K562 (cell line): ENCODE data around the gene CTNNB1.

ENCODE experiments used
- CTCF ChIP-seq, 3 experiments: IDR thresholded peaks in 2 of 3; conservative IDR thresholded peaks in 1 of 3; 2 replicates each; pipeline ENCODE4 v1.5.1; 2011 to 2012; ENCODE audit warnings: low read length in 3 of 3, mild to moderate bottlenecking in 3 of 3, control low read depth in 2 of 3, improper control_type of control experiment in 1 of 3, inconsistent platforms in 1 of 3, low read depth in 1 of 3, mixed read lengths in 1 of 3, moderate library complexity in 1 of 3; ENCODE audit not compliant: insufficient read depth in 2 of 3
- ZNF24 ChIP-seq: fragments of 450-650 bp; IDR thresholded peaks from 2 replicates; pipeline ENCODE4 v1.6.1; 2016
- ZNF277 ChIP-seq: fragments of 250-450 bp; sonication (Bioruptor Pico); IDR thresholded peaks from 2 replicates; pipeline ENCODE4 v1.8.0; 2022; ENCODE audit warnings: inconsistent platforms, mild to moderate bottlenecking, moderate library complexity, borderline replicate concordance
- TF ChIP-seq, protein P1 (sequence below): sonication (generic); formaldehyde crosslinking; IDR thresholded peaks from 2 replicates; pipeline ENCODE4 v1.8.0; 2022; ENCODE audit warnings: mild to moderate bottlenecking, missing genetic modification reagents

- TF ChIP-seq, protein P1, sequence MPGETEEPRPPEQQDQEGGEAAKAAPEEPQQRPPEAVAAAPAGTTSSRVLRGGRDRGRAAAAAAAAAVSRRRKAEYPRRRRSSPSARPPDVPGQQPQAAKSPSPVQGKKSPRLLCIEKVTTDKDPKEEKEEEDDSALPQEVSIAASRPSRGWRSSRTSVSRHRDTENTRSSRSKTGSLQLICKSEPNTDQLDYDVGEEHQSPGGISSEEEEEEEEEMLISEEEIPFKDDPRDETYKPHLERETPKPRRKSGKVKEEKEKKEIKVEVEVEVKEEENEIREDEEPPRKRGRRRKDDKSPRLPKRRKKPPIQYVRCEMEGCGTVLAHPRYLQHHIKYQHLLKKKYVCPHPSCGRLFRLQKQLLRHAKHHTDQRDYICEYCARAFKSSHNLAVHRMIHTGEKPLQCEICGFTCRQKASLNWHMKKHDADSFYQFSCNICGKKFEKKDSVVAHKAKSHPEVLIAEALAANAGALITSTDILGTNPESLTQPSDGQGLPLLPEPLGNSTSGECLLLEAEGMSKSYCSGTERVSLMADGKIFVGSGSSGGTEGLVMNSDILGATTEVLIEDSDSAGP (CRISPR knock-in tag) = no peak
- TF ChIP-seq ZNF24 (no peak), CTCF (IDR thresholded peaks at IDR 0.05 in 2 of 3, conservative IDR thresholded peaks at IDR 0.05 in 1 of 3; ENCODE audit: insufficient read depth in 2 of 3, low read depth in 1 of 3, low read length in 3 of 3) (no peak), ZNF277 (CRISPR knock-in tag) (no peak)
These were observed 762 bp downstream of the CTNNB1 start for GRCh38 chr3:41199866-41200668.
